ENCODE data around the gene AMMECR1L. TPM values are rescaled to one million over a fixed set of nuclear protein-coding genes. Genes with fewer than 3 reads are reported as not detected.
A peak's percentile ranks its signal among the peaks of the same experiment; 100 is the strongest.
"Not testable (repeated sequence)": the region's sequence is repeated elsewhere in the genome, so short reads cannot be mapped to it uniquely, and the experiment has no call there.

AMMECR1L gene
- total RNA-seq, 1 donor from 2014 or later: 22.0 TPM

GRCh38 chr2:127841466-127842178, 44.1 kb downstream of the AMMECR1L start:
- DNase-seq (ENCODE audit: low spot score): no peak

DNA sequence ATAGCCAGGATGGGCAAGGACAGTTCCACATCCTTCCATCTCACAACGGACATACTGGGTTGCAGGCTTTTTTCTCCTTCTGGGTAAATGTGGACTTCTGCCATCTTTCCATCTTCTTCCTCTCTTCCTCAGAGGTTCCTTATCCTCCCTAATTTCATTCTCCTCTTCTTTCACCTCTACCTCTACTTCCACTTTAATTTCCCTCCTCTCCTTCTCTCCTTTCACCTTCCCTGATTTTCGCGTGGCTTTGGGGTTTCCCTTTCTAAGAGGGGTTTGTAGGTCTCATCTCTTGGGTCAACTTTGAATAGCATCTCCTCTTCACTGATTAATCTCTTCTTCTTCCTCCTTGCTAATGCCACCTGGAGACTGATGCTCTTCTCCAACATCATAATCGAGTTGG, 44.9 kb downstream of the AMMECR1L start:
- DNase-seq (ENCODE audit: low spot score): no peak

GRCh38 chr2:127834951-127835350, 50.8 kb downstream of the AMMECR1L start:
- DNase-seq (ENCODE audit: low spot score): no peak

DNA sequence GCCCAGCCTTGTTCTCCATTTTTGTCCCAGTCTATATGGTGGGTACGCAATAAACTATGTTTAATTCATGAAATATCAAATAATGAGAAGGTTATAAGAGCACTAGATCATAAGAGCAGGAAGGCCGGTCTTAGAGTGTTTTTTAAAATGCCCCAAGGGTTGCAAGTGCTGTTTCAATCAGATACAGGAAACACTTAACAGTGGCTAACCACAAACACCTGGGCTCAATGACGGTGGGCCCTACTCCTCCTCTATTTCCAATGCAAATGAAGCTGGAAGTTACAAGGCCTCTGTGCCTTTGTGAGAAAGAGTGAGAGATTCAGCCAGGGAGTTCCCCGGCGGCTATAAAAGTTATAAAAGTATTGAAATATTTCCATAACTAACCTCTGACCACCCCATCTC, 55.9 kb downstream of the AMMECR1L start:
- DNase-seq (ENCODE audit: low spot score): no peak

DNA sequence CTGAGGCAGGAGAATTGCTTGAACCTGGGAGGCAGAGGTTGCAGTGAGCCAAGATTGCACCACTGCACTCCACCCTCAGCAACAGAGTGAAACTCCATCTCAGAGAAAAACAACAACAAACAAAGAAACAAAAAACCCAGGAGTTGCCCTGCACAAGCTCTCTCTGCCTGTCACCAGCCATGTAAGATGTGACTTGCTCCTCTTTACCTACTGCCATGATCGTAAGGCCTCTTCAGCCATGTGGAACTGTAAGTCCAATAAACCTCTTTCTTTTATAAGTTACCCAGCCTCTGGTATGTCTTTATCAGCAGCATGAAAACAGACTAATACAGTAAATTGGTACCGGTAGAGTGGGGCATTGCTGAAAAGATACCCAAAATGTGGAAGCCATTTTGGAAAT, 59.0 kb downstream of the AMMECR1L start:
- DNase-seq (ENCODE audit: low spot score): not testable (repeated sequence)

DNA sequence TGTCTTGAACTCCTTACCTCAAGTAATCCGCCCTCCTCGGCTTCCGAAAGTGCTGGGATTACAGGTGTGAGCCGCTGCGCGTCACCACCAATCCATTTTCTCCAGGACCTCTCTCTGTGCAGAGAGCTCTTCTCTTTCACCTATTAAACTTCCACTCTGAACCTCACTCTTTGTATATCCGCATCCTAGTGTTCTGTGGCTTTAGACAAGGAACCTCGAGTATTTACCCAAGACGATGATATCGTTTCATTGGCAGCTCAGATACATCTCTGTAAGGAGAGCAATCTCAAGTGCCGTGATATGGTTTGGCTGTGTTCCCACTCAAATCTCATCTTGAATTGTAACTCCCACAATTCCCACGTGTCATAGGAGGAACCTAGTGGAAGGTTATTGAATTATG, 59.7 kb downstream of the AMMECR1L start:
- DNase-seq (ENCODE audit: low spot score): no peak

GRCh38 chr2:127820080-127820668, 65.6 kb downstream of the AMMECR1L start:
- DNase-seq (ENCODE audit: low spot score): no peak

- DNase-seq (ENCODE audit: low spot score): peak; percentile 16
Measured at GRCh38 chr2:127818794-127819425, 66.8 kb downstream of the AMMECR1L start.

GRCh38 chr2:127818241-127818640, 67.5 kb downstream of the AMMECR1L start:
- DNase-seq (ENCODE audit: low spot score): peak; percentile 4

DNA sequence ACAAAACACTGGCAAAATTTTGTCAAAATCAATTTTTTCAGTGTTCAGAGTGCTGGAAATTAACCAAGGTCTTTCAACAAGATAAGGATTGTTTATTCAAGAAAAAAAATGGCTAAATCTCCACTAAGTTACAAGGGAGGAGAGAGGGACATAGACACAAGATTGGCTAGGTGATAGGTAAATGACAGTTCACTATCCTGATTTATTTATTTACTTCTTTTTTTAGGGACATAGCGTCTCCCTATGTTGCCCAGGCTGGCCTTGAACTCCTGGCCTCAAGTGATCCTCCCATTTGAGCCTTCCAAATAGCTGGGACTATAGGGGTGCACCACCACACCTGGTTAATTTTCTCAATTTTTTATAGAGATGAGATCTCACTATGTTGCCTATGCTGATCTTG, 71.1 kb downstream of the AMMECR1L start:
- no peak for DNase-seq (ENCODE audit: low spot score)

- DNase-seq (ENCODE audit: low spot score): peak; percentile 24
Measured at GRCh38 chr2:127812441-127812840, 73.3 kb downstream of the AMMECR1L start.

Other genes with a start within 250 kb of the AMMECR1L start
- gene GPR17, start 239.8 kb downstream of the AMMECR1L start, total RNA-seq: not detected
- gene LIMS2, start 210.4 kb downstream of the AMMECR1L start, total RNA-seq: 70.6 TPM
- 4.2 TPM for gene SFT2D3, start 184.5 kb downstream of the AMMECR1L start, total RNA-seq
- 53.7 TPM for gene WDR33, start 74.8 kb downstream of the AMMECR1L start, total RNA-seq
- 26.4 TPM for gene POLR2D, start 27.8 kb downstream of the AMMECR1L start, total RNA-seq
- 18.7 TPM for gene SAP130, start 142.1 kb upstream of the AMMECR1L start, total RNA-seq
- gene UGGT1, start 205.2 kb upstream of the AMMECR1L start, total RNA-seq: 50.3 TPM